ENCODE data around the gene PKP1. TPM values are rescaled to one million over a fixed set of nuclear protein-coding genes. Genes with fewer than 3 reads are reported as not detected.

The PKP1 gene
- total RNA-seq, 1 experiment from 2014 or later, result not detected

DNA sequence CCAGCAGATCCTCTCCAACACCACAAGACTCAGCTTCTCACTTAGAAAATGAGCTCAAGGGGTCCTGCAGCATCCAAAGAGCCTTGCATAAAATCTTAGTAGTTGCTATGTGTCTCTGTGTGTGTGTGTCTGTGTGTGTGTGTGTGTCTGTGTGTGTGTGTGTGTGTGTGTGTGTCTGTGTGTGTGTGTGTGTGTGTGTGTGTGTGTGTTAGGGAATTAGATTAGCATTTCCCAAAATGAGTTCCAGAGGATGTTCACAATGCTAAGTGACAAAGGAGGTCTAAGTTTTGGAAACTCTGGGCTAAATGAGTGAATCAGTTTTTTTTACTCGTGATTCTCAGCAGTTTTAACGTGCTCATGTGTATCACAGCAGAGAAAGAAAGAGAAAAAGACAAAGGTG is 63.7 kb downstream of the PKP1 start:
- Mint-ChIP-seq H3K36me3 (ENCODE audit: insufficient read depth, unreplicated experiment) (no peaks in the 10 kb centered on the region), H3K27me3 (ENCODE audit: insufficient read depth, unreplicated experiment) (peaks cover 16% of the 10 kb centered on the region), H3K27ac (ENCODE audit: unreplicated experiment) (no peak overlapping the region), H3K4me1 (ENCODE audit: low read depth, unreplicated experiment) (no peaks in the 10 kb centered on the region), H3K4me3 (ENCODE audit: unreplicated experiment) (no peak overlapping the region), H3K9me3 (ENCODE audit: unreplicated experiment) (no peaks in the 10 kb centered on the region)
- Histone ChIP-seq H3K4me1 (no peaks in the 10 kb centered on the region), H3K36me3 (ENCODE audit: control insufficient read depth, insufficient read depth, low read length) (no peaks in the 10 kb centered on the region), H3K4me3 (ENCODE audit: low read depth, low read length) (no peak overlapping the region), H3K27me3 (replicated peaks; ENCODE audit: control insufficient read depth, insufficient read depth, low read length) (no peaks in the 10 kb centered on the region; the same call in 1 of the 2 replicates), H3K9me3 (no peaks in the 10 kb centered on the region; the same call in 1 of the 2 replicates)
- no peak for DNase-seq
- no peak for TF ChIP-seq CTCF (IDR thresholded peaks at IDR 0.05; ENCODE audit: insufficient read depth in 1 of 2, low read depth in 1 of 2, low read length in 1 of 2, severe bottlenecking in 1 of 2, unreplicated experiment in 1 of 2)
- POLR2A ChIA-PET, result no interaction called here
- BruUV-seq (replicated peaks), result no TSS peak
- CTCF ChIA-PET, result interaction anchor here (0.6 to 1.8 kb wide), 10 partner anchors 11 to 93 kb away, joined by 3 to 19 read pairs (median 6); no protein-coding TSS in a partner anchor
- intact Hi-C loops (cut with micrococcal nuclease; ENCODE audit: unreplicated experiment), result loop anchor here (1.0 to 5.0 kb wide), 3 partner anchors 38 to 93 kb away; no protein-coding TSS in a partner anchor

DNA sequence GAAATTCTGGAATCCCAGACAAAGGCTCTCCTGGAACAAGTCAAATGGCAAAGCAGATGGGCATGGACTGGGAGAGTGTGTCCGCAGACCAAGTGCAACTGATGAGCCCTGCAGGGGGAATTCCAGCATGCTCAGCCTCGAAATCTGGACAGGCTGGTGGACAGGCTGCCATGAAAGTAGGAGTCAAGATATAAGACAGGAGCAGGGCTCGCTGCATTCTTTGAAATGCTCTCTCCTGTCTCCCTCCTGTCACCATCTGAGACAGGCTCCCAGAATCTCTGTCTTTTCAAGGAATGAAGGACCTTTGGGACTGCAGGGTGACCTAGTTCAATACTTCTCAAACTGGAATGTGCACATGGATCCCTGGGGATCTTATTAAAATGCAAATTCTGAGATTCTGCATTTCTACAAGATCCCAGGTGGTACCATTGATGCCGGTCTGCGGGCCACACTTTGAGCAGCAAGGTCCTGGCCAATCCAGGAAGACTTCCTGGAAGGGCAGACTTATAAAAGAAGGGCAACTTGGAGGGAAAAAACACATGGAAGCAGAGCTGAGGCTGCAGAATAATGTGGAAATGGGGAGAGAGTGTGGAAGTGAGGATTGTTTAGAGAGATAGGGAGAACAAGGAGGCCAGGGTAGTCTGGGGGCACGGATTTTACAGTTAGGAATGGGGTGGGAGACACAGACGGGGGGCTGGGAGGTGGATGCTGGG is 64.3 kb downstream of the PKP1 start:
- no peaks in the 10 kb centered on the region for H3K4me1 Mint-ChIP-seq (ENCODE audit: low read depth, unreplicated experiment)
- intact Hi-C loops (cut with micrococcal nuclease; ENCODE audit: unreplicated experiment), result loop anchor here (1.0 to 5.0 kb wide), 2 partner anchors 14 to 60 kb away; no protein-coding TSS in a partner anchor
- no peak overlapping the region for H3K4me3 Mint-ChIP-seq (ENCODE audit: unreplicated experiment)
- Histone ChIP-seq H3K36me3 (ENCODE audit: control insufficient read depth, insufficient read depth, low read length) (no peaks in the 10 kb centered on the region), H3K4me1 (no peaks in the 10 kb centered on the region), H3K4me3 (ENCODE audit: low read depth, low read length) (no peak overlapping the region), H3K9me3 (no peaks in the 10 kb centered on the region), H3K27me3 (replicated peaks; ENCODE audit: control insufficient read depth, insufficient read depth, low read length) (no peaks in the 10 kb centered on the region; the same call in 1 of the 2 replicates)
- no peaks in the 10 kb centered on the region for H3K9me3 Mint-ChIP-seq (ENCODE audit: unreplicated experiment)
- CTCF ChIA-PET, result interaction anchor here (0.6 to 1.8 kb wide), 19 partner anchors 9 to 376 kb away, joined by 3 to 19 read pairs (median 4); no protein-coding TSS in a partner anchor
- BruUV-seq (replicated peaks), result no TSS peak
- no peak for TF ChIP-seq CTCF (IDR thresholded peaks at IDR 0.05; ENCODE audit: insufficient read depth in 1 of 2, low read depth in 1 of 2, low read length in 1 of 2, severe bottlenecking in 1 of 2, unreplicated experiment in 1 of 2)
- H3K27ac Mint-ChIP-seq (ENCODE audit: unreplicated experiment), result no peak overlapping the region
- POLR2A ChIA-PET, result no interaction called here
- no peak for DNase-seq
- H3K27me3 Mint-ChIP-seq (ENCODE audit: insufficient read depth, unreplicated experiment), result peaks cover 16% of the 10 kb centered on the region
- H3K36me3 Mint-ChIP-seq (ENCODE audit: insufficient read depth, unreplicated experiment), result no peaks in the 10 kb centered on the region

DNA sequence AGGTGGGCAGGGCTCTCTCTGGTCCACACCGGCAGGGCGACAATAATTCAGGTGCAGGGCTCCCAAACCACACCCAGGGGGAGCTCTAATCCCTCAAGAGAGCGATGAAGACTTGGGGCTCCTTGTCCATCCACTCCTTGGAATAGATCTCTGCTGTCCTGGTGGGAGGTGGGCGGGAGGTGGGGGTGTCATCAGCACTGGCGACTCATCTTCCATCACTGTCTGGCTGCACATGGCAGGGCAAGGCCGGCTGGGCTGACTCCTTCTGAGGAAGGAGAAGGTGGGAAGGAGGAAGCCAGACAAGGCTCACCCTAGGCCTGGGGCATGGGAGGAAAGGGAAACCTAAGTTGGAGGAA is 64.9 kb downstream of the PKP1 start:
- CTCF ChIA-PET, result interaction anchor here (0.6 to 1.5 kb wide), 14 partner anchors 8 to 377 kb away, joined by 3 to 13 read pairs (median 3); no protein-coding TSS in a partner anchor
- Mint-ChIP-seq H3K27ac (ENCODE audit: unreplicated experiment) (no peak overlapping the region), H3K27me3 (ENCODE audit: insufficient read depth, unreplicated experiment) (peaks cover 16% of the 10 kb centered on the region), H3K9me3 (ENCODE audit: unreplicated experiment) (no peaks in the 10 kb centered on the region), H3K36me3 (ENCODE audit: insufficient read depth, unreplicated experiment) (no peaks in the 10 kb centered on the region), H3K4me3 (ENCODE audit: unreplicated experiment) (no peak overlapping the region), H3K4me1 (ENCODE audit: low read depth, unreplicated experiment) (no peaks in the 10 kb centered on the region)
- no TSS peak for BruUV-seq (replicated peaks)
- Histone ChIP-seq H3K4me3 (ENCODE audit: low read depth, low read length) (no peak overlapping the region), H3K36me3 (ENCODE audit: control insufficient read depth, insufficient read depth, low read length) (no peaks in the 10 kb centered on the region), H3K9me3 (no peaks in the 10 kb centered on the region), H3K4me1 (no peaks in the 10 kb centered on the region), H3K27me3 (replicated peaks; ENCODE audit: control insufficient read depth, insufficient read depth, low read length) (no peaks in the 10 kb centered on the region; the same call in 1 of the 2 replicates)
- DNase-seq, result peak; percentile 60 to 73
- POLR2A ChIA-PET, result no interaction called here
- peak; percentile 42 to 74 for TF ChIP-seq CTCF (IDR thresholded peaks at IDR 0.05; ENCODE audit: insufficient read depth in 1 of 2, low read depth in 1 of 2, low read length in 1 of 2, severe bottlenecking in 1 of 2, unreplicated experiment in 1 of 2)
- intact Hi-C loops (cut with micrococcal nuclease; ENCODE audit: unreplicated experiment), result loop anchor here (1.0 to 5.0 kb wide), 2 partner anchors 13 to 59 kb away; no protein-coding TSS in a partner anchor
